NOMO-1 (cell line): ENCODE results near the gene FZD4.
"Not testable (repeated sequence)": the region's sequence is repeated elsewhere in the genome, so short reads cannot be mapped to it uniquely, and the experiment has no call there.

Experiments
- DNase-seq, 2 experiments: peaks; one replicate each; lab custom pipeline; 2025; ENCODE audit not compliant: unreplicated experiment in 2 of 2; lab: John Stamatoyannopoulos, UW

Gene FZD4

DNA sequence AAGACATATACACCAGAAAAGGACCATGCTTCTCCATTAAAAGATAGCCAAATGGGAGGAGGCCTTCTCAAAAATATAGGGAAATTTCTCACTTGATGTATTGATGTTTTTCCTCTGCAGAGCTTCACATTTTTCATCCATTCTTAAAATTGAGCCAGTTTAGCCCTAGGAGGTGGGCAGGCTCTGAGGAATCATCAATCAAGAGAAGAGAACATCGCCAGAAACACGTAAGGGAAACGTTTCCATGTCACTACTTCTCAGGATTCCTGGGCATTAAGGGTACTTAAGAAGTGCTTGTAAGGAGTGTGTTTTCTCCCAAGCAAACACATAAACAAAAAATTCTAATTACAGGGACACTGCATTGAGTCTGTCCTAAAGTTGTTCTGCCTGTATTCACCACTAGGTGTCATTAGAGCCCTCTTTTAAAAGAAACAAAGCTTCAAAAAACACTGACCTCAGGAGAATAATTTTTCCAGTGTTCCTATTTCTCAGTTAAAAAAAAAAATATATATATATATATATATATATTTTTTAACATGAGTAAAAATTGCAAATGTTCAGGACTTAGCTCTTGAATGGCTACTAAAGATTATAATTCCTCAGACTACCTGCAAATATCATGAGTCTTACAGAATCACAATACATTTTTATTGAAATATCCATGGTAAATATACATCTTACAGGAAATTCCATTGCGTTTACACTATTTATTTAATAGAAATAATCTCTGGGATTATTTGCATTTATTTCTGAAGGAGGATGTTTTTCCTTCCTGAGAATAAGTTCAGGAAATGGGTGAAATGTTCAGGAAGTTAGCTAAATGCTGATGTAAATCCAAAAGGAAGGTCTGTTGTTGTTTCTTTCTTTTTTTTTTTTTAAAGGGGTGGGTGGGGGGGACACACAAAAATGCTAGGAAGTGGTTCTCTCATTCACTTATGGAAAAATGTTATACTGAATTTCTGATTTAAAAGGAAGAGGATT is 16.0 kb downstream of the FZD4 start:
- peak in 1 of 2 experiments; percentile 17 for DNase-seq

GRCh38 chr11:86938203-86938899 is 16.8 kb downstream of the FZD4 start:
- no peak for DNase-seq

DNA sequence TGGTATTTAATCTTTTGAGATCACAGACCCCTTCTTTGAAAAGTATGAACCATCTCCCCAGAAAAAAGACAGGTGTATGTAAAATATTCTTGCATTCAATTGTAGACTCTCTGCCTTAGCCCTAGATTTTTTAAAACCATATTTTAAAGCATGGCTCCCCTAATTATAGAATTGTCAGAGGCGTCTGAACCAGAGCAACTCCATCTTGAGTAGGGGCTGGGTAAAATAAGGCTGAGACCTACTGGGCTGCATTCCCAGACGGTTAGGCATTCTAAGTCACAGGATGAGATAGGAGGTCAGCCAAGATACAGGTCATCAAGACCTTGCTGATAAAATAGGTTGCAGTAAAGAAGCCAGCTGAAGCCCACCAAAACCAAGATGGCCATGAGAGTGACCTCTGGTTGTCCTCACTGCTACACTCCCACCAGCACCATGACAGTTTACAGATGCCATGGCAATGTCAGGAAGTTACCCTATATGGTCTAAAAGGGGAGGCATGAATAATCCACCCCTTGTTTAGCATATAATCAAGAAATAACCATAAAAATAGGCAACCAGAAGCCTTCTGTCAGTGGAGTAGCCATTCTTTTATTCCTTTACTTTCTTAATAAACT is 17.9 kb downstream of the FZD4 start:
- DNase-seq = not testable (repeated sequence)

GRCh38 chr11:86934926-86935579 is 20.1 kb downstream of the FZD4 start:
- no peak for DNase-seq

DNA sequence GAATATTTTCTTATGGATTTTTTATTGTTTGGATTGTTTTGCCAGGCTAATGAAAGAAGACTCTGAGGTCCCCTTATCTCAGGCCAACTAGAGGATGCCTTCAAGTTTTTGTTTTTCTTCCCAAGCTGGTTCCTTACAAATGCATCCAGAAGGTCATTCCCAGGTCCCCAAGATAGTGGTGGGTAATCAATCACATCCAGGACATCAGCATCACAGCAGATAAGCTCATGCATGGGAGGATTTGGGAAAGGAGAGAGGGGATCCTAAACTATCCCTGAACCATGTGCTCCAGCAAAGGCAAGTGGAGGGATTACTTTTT is 20.7 kb downstream of the FZD4 start:
- no peak for DNase-seq

GRCh38 chr11:86933891-86934581 is 21.2 kb downstream of the FZD4 start:
- no peak for DNase-seq

DNA sequence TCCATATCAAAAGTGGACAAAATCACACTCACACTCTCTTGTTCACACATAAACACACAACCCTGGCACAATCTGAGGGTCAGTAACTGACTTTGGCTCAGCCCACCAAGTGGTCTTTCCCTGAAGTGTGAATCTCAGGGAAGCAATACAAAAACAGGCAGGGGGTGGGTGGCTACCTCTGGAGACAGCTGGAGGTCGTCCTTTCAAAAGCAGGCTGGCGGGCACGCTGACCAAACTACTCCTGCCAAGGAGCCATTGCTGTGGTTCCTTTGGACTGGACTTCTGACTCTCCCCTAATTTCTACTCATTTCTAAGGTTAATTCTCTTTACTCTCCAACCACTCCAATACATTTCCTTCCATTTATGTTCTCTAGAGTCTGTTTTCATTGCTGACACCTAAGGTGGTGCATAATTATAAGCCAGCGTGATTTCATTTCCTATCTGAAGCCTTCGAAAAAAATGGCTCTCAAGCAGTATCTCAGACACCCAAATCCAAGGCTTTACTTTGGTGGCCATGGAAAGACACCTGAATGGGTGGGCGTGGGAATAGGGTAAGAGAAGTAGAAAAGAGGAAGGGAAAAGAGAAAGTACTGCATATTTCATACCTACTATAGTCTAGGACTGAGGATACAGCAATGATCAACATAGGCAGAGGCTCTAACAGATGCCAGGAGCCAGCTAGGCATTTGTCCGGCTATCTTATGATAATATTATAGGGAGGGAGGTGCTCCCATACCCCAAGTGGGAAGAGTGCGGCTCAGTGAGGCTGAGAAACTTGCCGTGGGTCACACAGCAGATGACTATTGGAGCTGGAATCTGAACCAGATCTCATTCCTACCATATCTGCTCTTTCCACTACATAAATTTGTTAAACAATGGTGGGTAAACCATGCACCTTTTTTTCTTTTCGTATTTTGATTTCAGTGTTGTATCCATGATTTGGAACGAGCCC is 22.0 kb downstream of the FZD4 start:
- no peak for DNase-seq

- no peak for DNase-seq
Observed at GRCh38 chr11:86932259-86932585, 23.0 kb downstream of the FZD4 start.

DNA sequence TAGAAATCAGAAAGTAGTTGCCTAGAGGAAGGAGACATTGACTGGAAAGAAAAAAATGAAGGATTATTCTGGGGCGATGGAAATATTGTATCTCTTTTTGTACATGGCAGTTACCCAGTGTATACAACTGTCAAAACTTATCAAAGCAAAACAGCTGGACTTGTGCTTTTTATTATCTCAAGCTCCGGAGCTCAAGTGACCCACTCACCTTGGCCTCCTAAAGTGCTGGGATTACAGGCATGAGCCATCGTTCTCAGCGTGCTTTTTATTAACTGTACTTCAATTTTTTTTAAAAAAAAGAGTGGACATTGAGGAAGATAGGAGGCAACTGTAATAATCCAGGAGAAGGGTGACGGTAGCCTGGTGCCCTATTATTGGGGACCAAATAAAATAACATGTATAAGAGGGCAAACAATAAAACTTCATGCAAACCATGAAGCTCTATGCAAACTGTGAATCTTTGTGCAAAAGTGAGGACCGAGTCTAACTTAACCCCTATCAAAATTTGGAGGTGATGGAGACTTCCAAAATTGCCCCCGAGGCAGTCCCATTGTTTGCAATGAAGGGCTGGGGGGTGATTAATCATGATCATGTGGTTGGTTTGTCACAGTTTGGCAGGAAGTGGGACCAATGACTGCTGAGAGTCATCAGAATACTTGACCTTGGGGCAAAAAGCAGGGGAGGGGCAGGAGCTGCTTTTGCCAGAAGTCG is 23.5 kb downstream of the FZD4 start:
- DNase-seq = no peak

- DNase-seq = no peak
Observed at GRCh38 chr11:86930957-86931547, 24.1 kb downstream of the FZD4 start.

GRCh38 chr11:86926975-86927374 is 28.2 kb downstream of the FZD4 start:
- DNase-seq = no peak

DNA sequence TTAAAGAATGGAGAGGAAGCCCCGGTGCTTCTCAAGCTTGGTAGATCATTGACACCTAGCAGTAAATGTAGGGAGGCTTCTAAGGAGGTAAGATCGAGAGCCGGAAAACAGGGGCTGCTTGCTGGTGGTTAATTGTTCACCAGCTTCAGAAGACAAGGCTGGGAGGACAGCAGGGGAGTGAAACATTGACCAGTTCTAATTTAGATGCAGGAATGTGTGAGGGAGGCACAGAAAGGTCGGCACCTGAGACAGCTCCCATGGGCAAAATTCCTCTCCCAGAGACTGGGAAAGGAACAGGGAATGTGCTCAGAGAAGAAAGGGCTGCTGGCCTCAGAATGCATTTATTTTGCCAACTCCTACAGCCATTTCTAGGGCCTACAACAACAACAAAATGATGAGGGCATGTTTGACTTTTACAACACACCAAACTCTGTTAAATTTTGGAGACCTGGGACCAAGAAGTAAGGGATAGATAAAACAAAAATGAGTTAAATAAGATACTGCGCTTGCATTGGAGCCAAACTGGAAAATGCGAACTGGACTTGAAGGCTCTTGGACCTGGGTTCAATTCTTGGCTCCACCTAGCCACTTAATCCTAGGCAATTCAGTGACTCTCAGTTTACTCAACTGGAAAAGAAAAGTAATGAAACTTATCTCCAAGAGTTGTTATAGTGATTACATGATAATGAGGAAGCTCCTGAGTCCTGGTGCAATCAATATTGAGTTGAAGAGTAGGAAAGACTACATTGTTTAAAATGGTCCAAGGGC is 31.0 kb downstream of the FZD4 start:
- no peak for DNase-seq

DNA sequence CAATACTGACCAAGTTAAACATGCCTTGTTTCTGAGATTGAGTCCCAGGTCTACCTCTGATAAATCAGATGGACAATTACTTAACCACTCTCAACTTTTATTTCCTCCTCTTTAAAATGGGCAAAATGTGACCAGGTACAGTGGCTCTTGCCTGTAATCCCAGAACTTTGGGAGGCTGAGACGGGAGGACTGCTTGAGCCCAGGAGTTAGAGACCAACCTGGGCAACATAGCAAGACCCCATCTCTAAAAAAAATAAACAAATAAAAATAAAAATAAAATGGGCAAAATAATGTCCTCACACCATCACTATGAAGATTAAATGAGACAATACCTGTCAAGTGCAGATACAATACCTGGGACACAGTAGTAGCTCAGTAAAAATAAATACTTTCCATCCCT is 33.0 kb downstream of the FZD4 start:
- no peak for DNase-seq

- DNase-seq = peak in 1 of 2 experiments; percentile 30
Observed at GRCh38 chr11:86919557-86920210, 35.5 kb downstream of the FZD4 start.

- DNase-seq = no peak
Observed at GRCh38 chr11:86918973-86919372, 36.2 kb downstream of the FZD4 start.

DNA sequence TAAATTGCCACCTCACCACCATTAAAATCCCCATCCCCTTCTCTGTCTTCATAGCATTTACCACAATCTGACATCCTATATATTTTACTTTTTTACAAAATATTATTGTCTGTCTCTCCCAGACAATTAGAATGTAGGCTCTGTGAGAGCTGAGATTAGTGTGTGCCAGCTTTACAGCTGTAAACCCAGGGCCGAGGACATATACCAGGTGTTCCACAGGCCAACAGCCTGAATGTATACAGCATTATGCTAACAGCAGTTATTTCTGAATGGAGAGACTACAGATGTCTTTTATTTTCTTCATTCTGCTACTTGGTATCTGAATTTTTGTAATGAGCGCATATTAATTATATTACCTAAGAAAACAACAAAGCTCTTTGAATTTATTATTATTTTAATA is 36.7 kb downstream of the FZD4 start:
- DNase-seq = no peak

DNA sequence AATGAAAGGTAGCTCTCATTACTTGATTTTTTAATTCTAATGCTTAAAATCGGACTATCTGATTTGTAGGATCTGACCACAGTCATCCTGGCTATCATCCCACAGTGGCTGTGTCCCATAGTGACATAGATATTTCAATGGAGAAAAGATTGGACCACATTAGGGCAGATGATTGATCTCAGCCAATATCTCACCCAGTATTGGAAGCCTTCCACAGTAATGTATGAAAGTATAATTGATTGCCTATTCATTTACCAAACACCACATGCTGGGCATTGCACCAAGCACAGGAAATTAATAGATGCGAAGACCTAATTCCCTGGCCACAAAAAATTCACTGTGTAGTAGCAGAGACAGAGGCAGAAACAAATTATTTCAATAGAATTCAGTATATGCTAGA is 37.6 kb downstream of the FZD4 start:
- DNase-seq = no peak
